HTERT RPE-1 (cell line): ENCODE data around the gene CAMK2N2.

Source experiments
- in situ Hi-C: fragments of 300-500 bp; cut with MboI; formaldehyde crosslinking; loops from 4 replicates; pipeline ENCODE4 v1.14.3; 2020; ENCODE audit warnings: low sequenced_read_pairs

The CAMK2N2 gene

GRCh38 chr3:184261270-184261853, at the start of gene CAMK2N2:
Gene CAMK2N2 (minus strand): TSS chr3:184261553. CDS start chr3:184261285, 268 bp downstream.
- in situ Hi-C loops, result no loop called here

GRCh38 chr3:184308744-184309143, 47.4 kb upstream of the CAMK2N2 start:
- in situ Hi-C loops, result no loop called here

GRCh38 chr3:184307915-184308314, 46.6 kb upstream of the CAMK2N2 start:
- in situ Hi-C loops, result no loop called here

- in situ Hi-C loops, result no loop called here
Observed at GRCh38 chr3:184306341-184306972, 45.1 kb upstream of the CAMK2N2 start.

- in situ Hi-C loops, result no loop called here
Observed at GRCh38 chr3:184305577-184305976, 44.2 kb upstream of the CAMK2N2 start.

- in situ Hi-C loops, result no loop called here
Observed at GRCh38 chr3:184300378-184300720, 39.0 kb upstream of the CAMK2N2 start.

- in situ Hi-C loops, result no loop called here
Observed at GRCh38 chr3:184299488-184300377, 38.4 kb upstream of the CAMK2N2 start.

GRCh38 chr3:184298759-184299487, 37.6 kb upstream of the CAMK2N2 start, which contains the start of gene PSMD2:
Gene PSMD2 (plus strand): TSS chr3:184299241. CDS start chr3:184299267, 26 bp downstream.
- in situ Hi-C loops, result no loop called here

- in situ Hi-C loops, result no loop called here
Observed at GRCh38 chr3:184296616-184297015, 35.3 kb upstream of the CAMK2N2 start.

GRCh38 chr3:184295771-184296170, 34.4 kb upstream of the CAMK2N2 start:
- in situ Hi-C loops, result no loop called here

GRCh38 chr3:184291738-184292445, 30.5 kb upstream of the CAMK2N2 start:
- in situ Hi-C loops, result no loop called here

GRCh38 chr3:184291044-184291737, 29.8 kb upstream of the CAMK2N2 start:
- in situ Hi-C loops, result no loop called here

GRCh38 chr3:184290331-184290730, 29.0 kb upstream of the CAMK2N2 start:
- in situ Hi-C loops, result no loop called here

- in situ Hi-C loops, result no loop called here
Observed at GRCh38 chr3:184289426-184289938, 28.1 kb upstream of the CAMK2N2 start.

GRCh38 chr3:184284696-184285095, 23.3 kb upstream of the CAMK2N2 start:
- in situ Hi-C loops, result no loop called here

- in situ Hi-C loops, result no loop called here
Observed at GRCh38 chr3:184283681-184284080, 22.3 kb upstream of the CAMK2N2 start.

GRCh38 chr3:184282941-184283340, 21.6 kb upstream of the CAMK2N2 start:
- in situ Hi-C loops, result no loop called here

- in situ Hi-C loops, result no loop called here
Observed at GRCh38 chr3:184277366-184277765, 16.0 kb upstream of the CAMK2N2 start.
